IPS DF 6.9 (cell line): Measurements from ENCODE around the gene FAM210B.

Experiments
- DNase-seq: peaks from one replicate; pipeline ENCODE4 v3.0.0-alpha.2; 2013; ENCODE audit warnings: low read depth, low spot score
- H3K27ac ChIP-seq: one replicate; pipeline ENCODE4 v1.5.1; 2013; ENCODE audit warnings: low read length, control low read depth
- H3K27me3 ChIP-seq: 2 replicates; pipeline ENCODE4 v1.6.1; 2013; ENCODE audit warnings: mild to moderate bottlenecking, low read length; ENCODE audit not compliant: control insufficient read depth, insufficient read depth
- H3K36me3 ChIP-seq: 2 replicates; pipeline ENCODE4 v1.6.1; 2013; ENCODE audit warnings: low read length; ENCODE audit not compliant: control insufficient read depth, insufficient read depth
- H3K4me1 ChIP-seq: 2 replicates; pipeline ENCODE4 v1.6.1; 2013; ENCODE audit warnings: low read length; ENCODE audit not compliant: control insufficient read depth, insufficient read depth
- H3K4me3 ChIP-seq: 2 replicates; pipeline ENCODE4 v1.5.1; 2013; ENCODE audit warnings: mild to moderate bottlenecking, low read length
- H3K9me3 ChIP-seq: 2 replicates; pipeline ENCODE4 v1.6.1; 2013; ENCODE audit warnings: low read length, inconsistent platforms; ENCODE audit not compliant: control insufficient read depth, insufficient read depth
- WGBS: extraction: QIAGEN DNeasy Blood & Tissue Kit; methylation state at CpG from one replicate; pipeline ENCODE4 v1.1.7; 2013; ENCODE audit warnings: mixed read lengths, missing lambda C conversion rate; ENCODE audit not compliant: insufficient read length, insufficient coverage; 5-methylcytosine and 5-hydroxymethylcytosine counted together

FAM210B gene

GRCh38 chr20:56345911-56346310 lies 12.9 kb upstream of the FAM210B start:
- no peaks in the 10 kb centered on the region for H3K9me3 ChIP-seq
- no peaks in the 10 kb centered on the region for H3K36me3 ChIP-seq
- no CpG with 5 or more reads among the region's 8 CpGs for WGBS
- H3K27ac ChIP-seq = no peak overlapping the region
- no peaks in the 10 kb centered on the region for H3K4me1 ChIP-seq
- no peak overlapping the region for H3K4me3 ChIP-seq
- H3K27me3 ChIP-seq = no peaks in the 10 kb centered on the region; the same call in 1 of the 2 replicates
- DNase-seq = no peak

GRCh38 chr20:56347628-56348304 lies 11.0 kb upstream of the FAM210B start:
- WGBS = no CpG with 5 or more reads among the region's 13 CpGs
- DNase-seq = no peak
- H3K27me3 ChIP-seq = no peaks in the 10 kb centered on the region; the same call in 1 of the 2 replicates

GRCh38 chr20:56348305-56348693 lies 10.5 kb upstream of the FAM210B start:
- WGBS = no CpG with 5 or more reads among the region's 5 CpGs
- no peak overlapping the region for H3K4me3 ChIP-seq
- no peak for DNase-seq
- H3K9me3 ChIP-seq = no peaks in the 10 kb centered on the region
- no peaks in the 10 kb centered on the region; the same call in 1 of the 2 replicates for H3K27me3 ChIP-seq
- H3K27ac ChIP-seq = no peak overlapping the region
- H3K36me3 ChIP-seq = no peaks in the 10 kb centered on the region
- H3K4me1 ChIP-seq = no peaks in the 10 kb centered on the region

More at GRCh38 chr20:56347628-56348304, 11.0 kb upstream of the FAM210B start:
- H3K9me3 ChIP-seq = no peaks in the 10 kb centered on the region
- no peak overlapping the region for H3K27ac ChIP-seq
- H3K4me1 ChIP-seq = no peaks in the 10 kb centered on the region
- no peaks in the 10 kb centered on the region for H3K36me3 ChIP-seq
- no peak overlapping the region for H3K4me3 ChIP-seq

GRCh38 chr20:56348746-56349145 lies 10.0 kb upstream of the FAM210B start:
- no peak overlapping the region for H3K27ac ChIP-seq

GRCh38 chr20:56350842-56351241 lies 7.9 kb upstream of the FAM210B start:
- H3K36me3 ChIP-seq = no peaks in the 10 kb centered on the region
- WGBS = no CpG with 5 or more reads among the region's 2 CpGs
- DNase-seq = no peak
- H3K4me3 ChIP-seq = no peak overlapping the region
- no peak overlapping the region for H3K27ac ChIP-seq
- H3K9me3 ChIP-seq = no peaks in the 10 kb centered on the region
- H3K27me3 ChIP-seq = no peaks in the 10 kb centered on the region
- H3K4me1 ChIP-seq = no peaks in the 10 kb centered on the region

More at GRCh38 chr20:56348746-56349145, 10.0 kb upstream of the FAM210B start:
- H3K27me3 ChIP-seq = no peaks in the 10 kb centered on the region
- WGBS = no CpG with 5 or more reads among the region's 3 CpGs
- H3K4me3 ChIP-seq = no peak overlapping the region
- no peaks in the 10 kb centered on the region for H3K4me1 ChIP-seq
- H3K9me3 ChIP-seq = no peaks in the 10 kb centered on the region
- no peak for DNase-seq
- H3K36me3 ChIP-seq = no peaks in the 10 kb centered on the region

- Histone ChIP-seq H3K27ac (no peak overlapping the region), H3K4me1 (no peaks in the 10 kb centered on the region), H3K9me3 (no peaks in the 10 kb centered on the region), H3K4me3 (no peak overlapping the region), H3K36me3 (no peaks in the 10 kb centered on the region), H3K27me3 (no peaks in the 10 kb centered on the region)
- DNase-seq = no peak
- no CpG with 5 or more reads among the region's 5 CpGs for WGBS
Measured at GRCh38 chr20:56352345-56353055, 6.3 kb upstream of the FAM210B start.

- Histone ChIP-seq H3K27me3 (no peaks in the 10 kb centered on the region), H3K9me3 (no peaks in the 10 kb centered on the region), H3K4me1 (no peaks in the 10 kb centered on the region), H3K36me3 (no peaks in the 10 kb centered on the region), H3K4me3 (no peak overlapping the region), H3K27ac (no peak overlapping the region)
- no peak for DNase-seq
- no CpG with 5 or more reads among the region's 4 CpGs for WGBS
Measured at GRCh38 chr20:56353356-56353755, 5.4 kb upstream of the FAM210B start.

- Histone ChIP-seq H3K36me3 (no peaks in the 10 kb centered on the region), H3K4me3 (no peak overlapping the region)
- WGBS = no CpG with 5 or more reads among the region's 6 CpGs
Measured at GRCh38 chr20:56358070-56358469, 704 bp upstream of the FAM210B start.

GRCh38 chr20:56359212-56360132 lies 698 bp downstream of the FAM210B start:
- WGBS = no CpG with 5 or more reads among the region's 51 CpGs
- peaks cover 4% of the 10 kb centered on the region; the same call in 1 of the 2 replicates for H3K4me1 ChIP-seq
- no peaks in the 10 kb centered on the region for H3K9me3 ChIP-seq
- H3K27me3 ChIP-seq = no peaks in the 10 kb centered on the region
- H3K27ac ChIP-seq = no peak overlapping the region
- peak overlapping the region; percentile 71; the same call in 1 of the 2 replicates for H3K4me3 ChIP-seq
- DNase-seq = no peak
- no peaks in the 10 kb centered on the region for H3K36me3 ChIP-seq

More at GRCh38 chr20:56358070-56358469, 704 bp upstream of the FAM210B start:
- H3K27ac ChIP-seq = no peak overlapping the region
- DNase-seq = no peak
- no peaks in the 10 kb centered on the region for H3K27me3 ChIP-seq
- H3K9me3 ChIP-seq = no peaks in the 10 kb centered on the region
- H3K4me1 ChIP-seq = peaks cover 4% of the 10 kb centered on the region; the same call in 1 of the 2 replicates
